ENCODE data around the gene GCN1.

Gene GCN1

DNA sequence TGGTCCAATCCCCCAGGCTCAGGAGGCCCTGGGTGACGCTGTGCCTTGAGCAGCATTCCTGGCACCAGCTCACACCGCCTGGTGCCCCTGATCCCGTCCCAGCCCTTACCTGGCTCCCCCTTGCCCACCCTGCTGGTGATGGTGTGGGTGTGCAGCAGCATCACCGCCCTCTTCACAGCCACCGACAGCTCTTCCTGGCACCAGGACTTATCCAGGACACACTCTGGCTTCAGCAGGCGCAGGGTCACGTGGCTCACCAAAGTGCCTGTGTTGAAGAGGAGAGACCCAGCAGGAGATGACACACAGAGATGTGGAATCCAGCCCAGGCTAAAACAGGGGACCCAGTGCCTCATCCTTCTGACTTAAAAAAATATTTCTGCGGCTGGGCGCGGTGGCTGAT, 36.2 kb downstream of the GCN1 start:
- TF ChIP-seq, protein P1, sequence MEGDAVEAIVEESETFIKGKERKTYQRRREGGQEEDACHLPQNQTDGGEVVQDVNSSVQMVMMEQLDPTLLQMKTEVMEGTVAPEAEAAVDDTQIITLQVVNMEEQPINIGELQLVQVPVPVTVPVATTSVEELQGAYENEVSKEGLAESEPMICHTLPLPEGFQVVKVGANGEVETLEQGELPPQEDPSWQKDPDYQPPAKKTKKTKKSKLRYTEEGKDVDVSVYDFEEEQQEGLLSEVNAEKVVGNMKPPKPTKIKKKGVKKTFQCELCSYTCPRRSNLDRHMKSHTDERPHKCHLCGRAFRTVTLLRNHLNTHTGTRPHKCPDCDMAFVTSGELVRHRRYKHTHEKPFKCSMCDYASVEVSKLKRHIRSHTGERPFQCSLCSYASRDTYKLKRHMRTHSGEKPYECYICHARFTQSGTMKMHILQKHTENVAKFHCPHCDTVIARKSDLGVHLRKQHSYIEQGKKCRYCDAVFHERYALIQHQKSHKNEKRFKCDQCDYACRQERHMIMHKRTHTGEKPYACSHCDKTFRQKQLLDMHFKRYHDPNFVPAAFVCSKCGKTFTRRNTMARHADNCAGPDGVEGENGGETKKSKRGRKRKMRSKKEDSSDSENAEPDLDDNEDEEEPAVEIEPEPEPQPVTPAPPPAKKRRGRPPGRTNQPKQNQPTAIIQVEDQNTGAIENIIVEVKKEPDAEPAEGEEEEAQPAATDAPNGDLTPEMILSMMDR (IDR thresholded peaks at IDR 0.05; ENCODE audit: low read depth, low read length) = no peak
- no peak for DNase-seq (ENCODE audit: extremely low read depth, low read depth)

DNA sequence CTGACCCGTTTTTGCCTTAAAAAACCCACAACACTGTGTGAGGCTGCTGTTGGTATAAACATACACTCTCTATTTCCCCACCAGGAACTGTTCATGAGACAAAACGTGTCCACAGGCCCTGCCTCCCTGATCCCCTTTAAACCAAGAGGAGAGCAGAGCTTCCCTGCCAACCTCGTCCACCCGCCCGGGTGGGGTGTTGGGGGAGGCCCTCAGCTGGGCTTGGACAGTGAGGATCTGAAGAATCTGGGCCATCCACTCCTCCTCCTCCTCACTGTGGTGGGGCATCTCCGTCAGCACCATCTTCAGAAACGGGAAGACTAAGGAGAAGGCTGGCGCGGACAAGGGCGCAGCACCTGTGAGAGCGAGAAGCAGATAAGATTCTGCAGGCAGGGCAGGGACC, 36.8 kb downstream of the GCN1 start:
- TF ChIP-seq, protein P1 (IDR thresholded peaks at IDR 0.05; ENCODE audit: low read depth, low read length) = no peak
- DNase-seq (ENCODE audit: extremely low read depth, low read depth) = no peak

DNA sequence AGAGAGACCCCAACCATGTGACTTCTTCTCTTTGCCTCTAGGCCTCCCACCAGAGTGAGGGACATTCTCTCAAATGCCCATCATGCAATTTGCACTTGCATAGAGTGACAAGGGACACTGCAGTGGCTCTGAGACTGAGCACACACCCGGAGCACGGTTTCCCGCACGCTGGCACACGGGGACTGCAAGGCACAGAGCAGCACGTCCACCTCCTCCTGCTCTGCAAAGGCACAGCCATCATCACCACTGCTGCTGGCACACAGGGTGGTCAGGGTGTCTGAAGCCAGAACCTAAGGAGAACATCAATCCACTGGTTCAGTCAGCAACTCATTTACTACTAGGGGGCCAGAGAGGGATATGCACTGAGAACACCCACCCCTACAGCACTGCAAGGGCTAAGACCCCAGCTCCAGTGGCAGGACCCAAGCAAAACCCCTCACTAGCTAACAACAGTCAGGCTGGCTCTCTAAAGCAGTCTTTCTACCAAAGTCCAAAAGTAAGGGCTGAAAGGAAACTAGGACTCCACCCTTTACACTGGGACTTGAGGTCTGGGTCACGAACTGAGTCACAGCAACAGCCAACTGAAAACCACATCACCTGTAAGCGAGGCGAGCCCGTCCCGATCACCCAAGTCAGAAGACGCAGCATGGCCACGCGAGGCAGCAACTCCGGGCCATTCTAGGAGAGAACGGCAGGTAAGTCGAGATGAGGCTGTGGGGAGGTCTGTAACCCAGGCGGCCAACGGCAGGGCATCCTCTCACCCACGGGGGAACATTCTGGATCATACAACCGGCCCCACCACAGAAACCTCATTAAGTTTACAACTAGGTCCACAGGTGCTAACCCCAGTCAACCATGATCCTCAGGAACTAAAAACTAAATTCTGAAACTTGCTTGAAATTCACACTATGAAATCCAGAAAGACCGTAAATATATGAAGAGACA, 37.9 kb downstream of the GCN1 start:
- TF ChIP-seq, protein P1 (IDR thresholded peaks at IDR 0.05; ENCODE audit: low read depth, low read length) = no peak
- DNase-seq (ENCODE audit: extremely low read depth, low read depth) = no peak

DNA sequence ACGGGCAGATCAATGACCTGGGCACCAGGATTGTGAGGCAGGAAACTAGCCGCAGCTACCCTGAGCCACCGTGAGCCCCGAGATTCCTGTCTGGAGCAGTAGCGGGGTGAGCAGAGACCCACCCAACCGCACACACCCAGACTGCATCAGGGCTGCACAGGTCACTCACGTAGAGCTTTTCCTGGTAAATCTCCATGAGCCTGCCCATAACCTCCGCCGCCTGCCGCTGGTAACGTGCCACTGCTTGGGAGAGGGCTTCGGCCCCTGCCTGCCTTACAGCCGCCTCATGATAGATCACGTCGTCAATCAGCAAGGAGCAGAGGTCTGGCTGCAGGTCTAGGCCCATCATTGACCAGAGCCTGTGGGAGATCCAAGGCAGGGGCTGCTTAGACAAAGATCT, 39.4 kb downstream of the GCN1 start:
- TF ChIP-seq, protein P1 (IDR thresholded peaks at IDR 0.05; ENCODE audit: low read depth, low read length) = no peak
- DNase-seq (ENCODE audit: extremely low read depth, low read depth) = no peak

DNA sequence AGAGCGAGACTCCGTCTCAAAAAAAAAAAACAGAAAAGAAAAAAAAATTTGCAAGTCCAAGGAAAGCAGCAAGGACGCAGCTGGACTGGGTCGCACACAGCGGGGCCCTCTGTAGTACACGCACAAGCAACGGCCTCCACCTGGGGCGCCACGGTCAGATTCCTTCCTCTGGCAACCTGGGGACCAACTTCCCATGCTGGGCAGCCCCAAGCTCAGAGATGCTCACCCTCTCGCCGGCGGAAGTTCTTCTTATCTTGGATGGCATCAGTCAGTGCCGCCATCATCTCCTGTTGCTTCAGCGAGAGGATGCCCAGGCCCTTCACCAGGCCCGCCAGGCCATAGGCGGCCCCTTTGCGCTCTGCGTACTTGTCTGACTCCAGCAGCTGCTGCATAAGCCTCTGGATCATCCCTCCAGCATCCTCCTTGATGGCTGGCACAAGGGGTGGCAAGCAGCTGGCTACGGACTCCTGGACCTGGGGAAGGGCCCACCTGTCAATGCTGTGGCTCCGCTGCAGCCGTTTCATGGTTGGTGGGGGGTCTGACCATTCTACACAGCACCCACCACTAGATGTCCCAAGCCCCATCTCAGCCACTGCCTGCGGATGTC, 43.5 kb downstream of the GCN1 start:
- TF ChIP-seq, protein P1 (IDR thresholded peaks at IDR 0.05; ENCODE audit: low read depth, low read length) = no peak
- no peak for DNase-seq (ENCODE audit: extremely low read depth, low read depth)

DNA sequence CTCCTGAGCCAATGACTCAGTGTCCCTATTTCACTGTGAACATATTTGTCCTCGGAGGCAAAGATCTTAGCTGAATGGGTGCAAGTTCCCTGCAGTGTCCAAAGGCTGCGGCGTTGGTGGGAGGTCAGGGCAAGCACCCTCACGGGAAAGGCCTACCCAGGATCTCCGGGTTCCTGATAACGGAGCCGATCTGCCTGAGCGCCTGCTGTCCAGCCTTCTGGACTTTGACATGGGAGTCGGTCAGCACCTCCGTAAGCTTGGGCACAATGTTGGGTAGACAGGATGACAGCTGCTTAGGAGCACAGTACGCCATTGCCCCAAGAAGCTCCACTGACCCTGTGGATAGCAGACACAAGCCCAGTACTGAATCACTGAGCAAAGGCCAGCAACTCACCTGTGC, 46.5 kb downstream of the GCN1 start:
- DNase-seq (ENCODE audit: extremely low read depth, low read depth) = no peak
- TF ChIP-seq, protein P1 (IDR thresholded peaks at IDR 0.05; ENCODE audit: low read depth, low read length) = no peak

DNA sequence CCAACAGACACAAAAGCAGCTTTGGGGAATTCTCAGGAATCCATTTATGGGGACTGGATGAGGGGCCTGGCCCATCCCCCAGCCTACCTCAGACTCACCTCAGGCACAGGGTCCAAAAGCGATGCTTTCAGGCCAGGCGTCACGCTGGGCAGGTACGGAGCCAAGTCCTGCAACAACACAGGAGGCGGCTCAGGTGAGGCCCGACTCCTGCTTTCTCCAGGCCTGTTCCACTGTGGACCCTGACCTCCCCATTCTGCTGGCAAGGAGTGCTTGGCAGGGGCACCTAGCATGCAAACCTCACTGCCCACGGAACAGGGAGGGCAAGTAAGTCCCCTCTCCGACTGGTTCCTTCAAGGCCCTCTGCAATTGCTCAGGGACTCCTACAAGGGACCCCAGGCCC, 49.4 kb downstream of the GCN1 start:
- no peak for DNase-seq (ENCODE audit: extremely low read depth, low read depth)
- TF ChIP-seq, protein P1 (IDR thresholded peaks at IDR 0.05; ENCODE audit: low read depth, low read length) = no peak
